Neural progenitor cell (in vitro differentiated cells): Measurements from ENCODE around the gene CHST13.

Source experiments
- EZH2 ChIP-seq: fragments of 200-600 bp; sonication (generic); IDR thresholded peaks from 2 replicates; pipeline ENCODE4 v1.6.1; 2017; ENCODE audit warnings: antibody characterized with exemption, mild to moderate bottlenecking, moderate library complexity
- TF ChIP-seq, protein P1 (sequence below): fragments of 200-600 bp; sonication (generic); IDR thresholded peaks from 2 replicates; pipeline ENCODE4 v1.5.1; 2017; ENCODE audit warnings: antibody characterized with exemption, mild to moderate bottlenecking

DNA sequence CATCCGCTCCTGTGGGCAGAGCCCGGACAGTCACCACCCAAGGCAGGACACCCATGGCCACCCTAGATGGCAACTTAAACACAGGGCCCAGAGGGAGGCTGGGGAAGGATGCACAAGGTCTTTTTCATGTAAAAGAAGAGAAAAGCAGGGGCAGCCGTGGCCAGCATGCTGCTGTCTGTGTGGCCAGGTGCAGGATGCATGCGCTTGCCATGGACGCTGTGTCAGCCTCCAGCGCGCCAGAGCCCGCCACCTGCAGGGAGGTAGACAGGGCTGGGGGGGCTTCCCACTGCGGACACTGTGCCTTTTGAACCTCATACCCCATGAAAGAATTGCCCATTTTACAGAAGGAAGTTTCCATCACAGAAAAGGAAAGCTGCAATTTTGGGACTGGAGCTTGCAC lies 24.6 kb upstream of the CHST13 start:
- TF ChIP-seq, protein P1, sequence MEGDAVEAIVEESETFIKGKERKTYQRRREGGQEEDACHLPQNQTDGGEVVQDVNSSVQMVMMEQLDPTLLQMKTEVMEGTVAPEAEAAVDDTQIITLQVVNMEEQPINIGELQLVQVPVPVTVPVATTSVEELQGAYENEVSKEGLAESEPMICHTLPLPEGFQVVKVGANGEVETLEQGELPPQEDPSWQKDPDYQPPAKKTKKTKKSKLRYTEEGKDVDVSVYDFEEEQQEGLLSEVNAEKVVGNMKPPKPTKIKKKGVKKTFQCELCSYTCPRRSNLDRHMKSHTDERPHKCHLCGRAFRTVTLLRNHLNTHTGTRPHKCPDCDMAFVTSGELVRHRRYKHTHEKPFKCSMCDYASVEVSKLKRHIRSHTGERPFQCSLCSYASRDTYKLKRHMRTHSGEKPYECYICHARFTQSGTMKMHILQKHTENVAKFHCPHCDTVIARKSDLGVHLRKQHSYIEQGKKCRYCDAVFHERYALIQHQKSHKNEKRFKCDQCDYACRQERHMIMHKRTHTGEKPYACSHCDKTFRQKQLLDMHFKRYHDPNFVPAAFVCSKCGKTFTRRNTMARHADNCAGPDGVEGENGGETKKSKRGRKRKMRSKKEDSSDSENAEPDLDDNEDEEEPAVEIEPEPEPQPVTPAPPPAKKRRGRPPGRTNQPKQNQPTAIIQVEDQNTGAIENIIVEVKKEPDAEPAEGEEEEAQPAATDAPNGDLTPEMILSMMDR = no peak
- TF ChIP-seq EZH2 = no peak
